ENCODE measurements around the gene SLC26A3.

DNA sequence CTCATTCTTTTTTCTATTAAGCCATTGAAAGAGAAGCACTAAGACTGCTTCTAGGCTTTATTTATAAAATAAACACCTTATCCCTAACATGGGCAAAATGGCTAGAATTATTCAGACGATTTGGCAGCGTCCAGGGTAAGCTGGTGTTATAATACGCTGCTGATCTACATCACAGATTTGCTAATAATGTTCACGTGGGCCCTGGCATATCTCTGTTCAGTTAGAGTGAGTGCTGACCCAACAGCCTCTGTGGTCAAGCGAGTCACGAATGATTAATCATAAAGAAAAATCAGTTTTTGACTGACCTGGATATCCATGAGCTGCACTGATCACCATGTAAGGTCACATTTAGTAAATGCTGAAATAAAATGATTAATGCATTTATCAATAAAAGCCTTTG, 87.5 kb downstream of the SLC26A3 start:
- TF ChIP-seq TAF1 (IDR thresholded peaks at IDR 0.05; ENCODE audit: borderline replicate concordance, insufficient read depth, low read length) (no peak), POLR2AphosphoS5 (IDR thresholded peaks at IDR 0.05; ENCODE audit: low read depth, low read length) (no peak)
- TF ChIP-seq, protein P1, sequence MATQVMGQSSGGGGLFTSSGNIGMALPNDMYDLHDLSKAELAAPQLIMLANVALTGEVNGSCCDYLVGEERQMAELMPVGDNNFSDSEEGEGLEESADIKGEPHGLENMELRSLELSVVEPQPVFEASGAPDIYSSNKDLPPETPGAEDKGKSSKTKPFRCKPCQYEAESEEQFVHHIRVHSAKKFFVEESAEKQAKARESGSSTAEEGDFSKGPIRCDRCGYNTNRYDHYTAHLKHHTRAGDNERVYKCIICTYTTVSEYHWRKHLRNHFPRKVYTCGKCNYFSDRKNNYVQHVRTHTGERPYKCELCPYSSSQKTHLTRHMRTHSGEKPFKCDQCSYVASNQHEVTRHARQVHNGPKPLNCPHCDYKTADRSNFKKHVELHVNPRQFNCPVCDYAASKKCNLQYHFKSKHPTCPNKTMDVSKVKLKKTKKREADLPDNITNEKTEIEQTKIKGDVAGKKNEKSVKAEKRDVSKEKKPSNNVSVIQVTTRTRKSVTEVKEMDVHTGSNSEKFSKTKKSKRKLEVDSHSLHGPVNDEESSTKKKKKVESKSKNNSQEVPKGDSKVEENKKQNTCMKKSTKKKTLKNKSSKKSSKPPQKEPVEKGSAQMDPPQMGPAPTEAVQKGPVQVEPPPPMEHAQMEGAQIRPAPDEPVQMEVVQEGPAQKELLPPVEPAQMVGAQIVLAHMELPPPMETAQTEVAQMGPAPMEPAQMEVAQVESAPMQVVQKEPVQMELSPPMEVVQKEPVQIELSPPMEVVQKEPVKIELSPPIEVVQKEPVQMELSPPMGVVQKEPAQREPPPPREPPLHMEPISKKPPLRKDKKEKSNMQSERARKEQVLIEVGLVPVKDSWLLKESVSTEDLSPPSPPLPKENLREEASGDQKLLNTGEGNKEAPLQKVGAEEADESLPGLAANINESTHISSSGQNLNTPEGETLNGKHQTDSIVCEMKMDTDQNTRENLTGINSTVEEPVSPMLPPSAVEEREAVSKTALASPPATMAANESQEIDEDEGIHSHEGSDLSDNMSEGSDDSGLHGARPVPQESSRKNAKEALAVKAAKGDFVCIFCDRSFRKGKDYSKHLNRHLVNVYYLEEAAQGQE (IDR thresholded peaks at IDR 0.05; ENCODE audit: insufficient read depth in 1 of 2, low read depth in 2 of 2, low read length in 2 of 2) = no peak
